ENCODE data around the gene KHNYN. TPM values are rescaled to one million over a fixed set of nuclear protein-coding genes. Genes with fewer than 3 reads are reported as not detected.
"Not testable (repeated sequence)": the region's sequence is repeated elsewhere in the genome, so short reads cannot be mapped to it uniquely, and the experiment has no call there.

KHNYN gene
- total RNA-seq, 2 donors from 2014 or later = 118 to 128 TPM

DNA sequence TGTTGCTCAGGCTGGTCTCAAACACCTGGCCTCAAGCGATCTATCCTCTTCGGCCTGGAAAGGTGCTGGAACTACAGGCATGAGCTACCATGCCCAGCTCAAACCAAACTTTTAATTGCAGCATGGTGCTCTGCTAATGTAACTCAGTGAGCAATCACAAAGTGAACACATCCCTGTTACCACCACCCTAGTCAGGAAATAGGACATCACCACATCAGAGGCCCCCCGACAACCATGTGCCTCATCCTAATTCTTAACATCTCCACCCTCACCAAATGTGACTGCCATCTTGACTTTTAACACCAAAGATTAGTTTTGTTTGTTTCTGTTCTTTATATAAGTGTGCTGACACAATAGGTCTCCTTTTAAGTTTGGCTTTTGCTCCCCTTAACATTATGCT is 35.6 kb downstream of the KHNYN start:
- DNase-seq (no peak), ATAC-seq (no peak)
- Mint-ChIP-seq H3K36me3 (ENCODE audit: low read depth) (peaks cover 2% of the 10 kb centered on the region), H3K27me3 (peaks cover 4% of the 10 kb centered on the region), H3K27ac (no peak overlapping the region), H3K4me1 (peaks cover 5% of the 10 kb centered on the region), H3K4me3 (no peak overlapping the region)
- H3K9me3 ChIP-seq (ENCODE audit: control insufficient read depth, low read length, poor library complexity, severe bottlenecking) = no peaks in the 10 kb centered on the region

DNA sequence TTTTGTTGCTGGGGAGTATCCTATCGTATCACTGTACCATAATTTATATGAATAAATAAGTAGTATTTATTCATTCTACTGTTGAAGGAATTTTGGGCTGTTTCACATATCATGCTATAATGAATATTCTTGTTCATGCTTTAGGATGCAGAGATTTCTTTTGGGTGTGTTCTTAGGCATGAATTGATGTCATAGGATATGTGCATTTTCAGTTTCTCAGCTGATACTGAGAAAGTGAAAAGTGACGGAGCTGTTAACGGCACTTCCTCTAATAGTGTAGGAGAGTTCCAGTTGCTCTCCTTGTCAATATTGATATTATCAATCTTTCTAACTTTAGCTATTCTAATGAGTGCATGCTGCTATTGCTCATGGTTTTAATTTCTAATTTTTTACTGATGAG is 36.1 kb downstream of the KHNYN start:
- Mint-ChIP-seq H3K4me3 (no peak overlapping the region), H3K27me3 (peaks cover 7% of the 10 kb centered on the region), H3K36me3 (ENCODE audit: low read depth) (peaks cover 2% of the 10 kb centered on the region), H3K4me1 (peaks cover 5% of the 10 kb centered on the region), H3K27ac (no peak overlapping the region)
- H3K9me3 ChIP-seq (ENCODE audit: control insufficient read depth, low read length, poor library complexity, severe bottlenecking) = no peaks in the 10 kb centered on the region
- DNase-seq (no peak), ATAC-seq (no peak)

- not testable (repeated sequence) for H3K27ac Mint-ChIP-seq; ATAC-seq; H3K4me3 Mint-ChIP-seq; H3K36me3 Mint-ChIP-seq (ENCODE audit: low read depth); DNase-seq; H3K4me1 Mint-ChIP-seq; H3K9me3 ChIP-seq (ENCODE audit: control insufficient read depth, low read length, poor library complexity, severe bottlenecking)
- H3K27me3 Mint-ChIP-seq = peaks cover 25% of the 10 kb centered on the region
These were observed 40.7 kb downstream of the KHNYN start for GRCh38 chr14:24470450-24470849.

DNA sequence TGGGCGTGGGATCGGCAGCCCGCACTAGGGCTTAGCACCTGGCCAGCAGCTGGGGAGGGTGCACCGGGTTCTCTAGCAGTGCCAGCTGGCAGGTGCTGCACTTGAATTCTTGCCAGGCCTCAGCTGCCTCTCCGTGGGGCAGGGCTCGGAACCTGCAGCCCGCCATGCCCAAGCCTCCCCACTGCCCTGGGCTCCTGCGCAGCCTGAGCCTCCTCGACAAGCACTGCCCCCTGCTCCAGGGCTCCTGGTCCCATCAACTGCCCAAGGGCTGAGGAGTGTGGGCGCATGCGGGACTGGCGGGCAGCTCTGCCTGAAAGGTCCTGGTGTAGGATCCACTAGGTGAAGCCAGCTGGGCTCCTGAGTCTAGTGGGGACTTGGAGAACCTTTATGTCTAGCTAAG is 43.5 kb downstream of the KHNYN start:
- DNase-seq (no peak), ATAC-seq (no peak)
- no peaks in the 10 kb centered on the region for H3K9me3 ChIP-seq (ENCODE audit: control insufficient read depth, low read length, poor library complexity, severe bottlenecking)
- Mint-ChIP-seq H3K4me1 (no peaks in the 10 kb centered on the region), H3K36me3 (ENCODE audit: low read depth) (peaks cover 5% of the 10 kb centered on the region), H3K4me3 (no peak overlapping the region), H3K27me3 (peaks cover 26% of the 10 kb centered on the region), H3K27ac (no peak overlapping the region)

- no peak for ATAC-seq
- Mint-ChIP-seq H3K36me3 (ENCODE audit: low read depth) (peaks cover 5% of the 10 kb centered on the region), H3K27ac (no peak overlapping the region)
These were observed 45.5 kb downstream of the KHNYN start for GRCh38 chr14:24475261-24475660.

DNA sequence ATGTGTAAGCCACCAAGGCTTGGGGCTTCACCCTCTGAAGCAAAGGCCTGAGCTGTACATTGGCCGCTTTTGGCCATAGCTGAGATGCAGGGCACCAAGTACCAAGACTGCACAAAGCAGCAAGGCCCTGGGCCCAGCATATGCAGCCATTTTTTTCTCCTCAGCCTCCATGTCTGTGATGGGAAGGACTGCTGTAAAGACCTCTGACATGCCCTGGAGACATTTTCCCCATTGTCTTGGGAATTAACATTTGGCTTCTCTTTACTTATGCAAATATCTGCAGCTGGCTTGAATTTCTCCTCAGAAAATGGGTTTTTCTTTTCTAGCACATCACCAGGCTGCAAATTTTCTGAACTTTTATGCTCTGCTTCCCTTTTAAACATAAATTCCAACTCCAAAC is 50.2 kb downstream of the KHNYN start:
- not testable (repeated sequence) for ATAC-seq; H3K9me3 ChIP-seq (ENCODE audit: control insufficient read depth, low read length, poor library complexity, severe bottlenecking); H3K27ac Mint-ChIP-seq; H3K36me3 Mint-ChIP-seq (ENCODE audit: low read depth); H3K27me3 Mint-ChIP-seq; DNase-seq; H3K4me3 Mint-ChIP-seq
- H3K4me1 Mint-ChIP-seq = peaks cover 10% of the 10 kb centered on the region

More at GRCh38 chr14:24475261-24475660, 45.5 kb downstream of the KHNYN start:
- H3K9me3 ChIP-seq (ENCODE audit: control insufficient read depth, low read length, poor library complexity, severe bottlenecking) = no peaks in the 10 kb centered on the region
- no peak for DNase-seq
- Mint-ChIP-seq H3K4me1 (no peaks in the 10 kb centered on the region), H3K4me3 (no peak overlapping the region), H3K27me3 (peaks cover 27% of the 10 kb centered on the region)

- H3K36me3 Mint-ChIP-seq (ENCODE audit: low read depth) = peaks cover 3% of the 10 kb centered on the region
- H3K9me3 ChIP-seq (ENCODE audit: control insufficient read depth, low read length, poor library complexity, severe bottlenecking) = no peaks in the 10 kb centered on the region
- no peak overlapping the region for H3K4me3 Mint-ChIP-seq
- peaks cover 6% of the 10 kb centered on the region for H3K27me3 Mint-ChIP-seq
- no peak overlapping the region for H3K27ac Mint-ChIP-seq
- H3K4me1 Mint-ChIP-seq = peaks cover 10% of the 10 kb centered on the region
- DNase-seq (no peak), ATAC-seq (peak; percentile 39)
These were observed 52.0 kb downstream of the KHNYN start for GRCh38 chr14:24481622-24482324.

DNA sequence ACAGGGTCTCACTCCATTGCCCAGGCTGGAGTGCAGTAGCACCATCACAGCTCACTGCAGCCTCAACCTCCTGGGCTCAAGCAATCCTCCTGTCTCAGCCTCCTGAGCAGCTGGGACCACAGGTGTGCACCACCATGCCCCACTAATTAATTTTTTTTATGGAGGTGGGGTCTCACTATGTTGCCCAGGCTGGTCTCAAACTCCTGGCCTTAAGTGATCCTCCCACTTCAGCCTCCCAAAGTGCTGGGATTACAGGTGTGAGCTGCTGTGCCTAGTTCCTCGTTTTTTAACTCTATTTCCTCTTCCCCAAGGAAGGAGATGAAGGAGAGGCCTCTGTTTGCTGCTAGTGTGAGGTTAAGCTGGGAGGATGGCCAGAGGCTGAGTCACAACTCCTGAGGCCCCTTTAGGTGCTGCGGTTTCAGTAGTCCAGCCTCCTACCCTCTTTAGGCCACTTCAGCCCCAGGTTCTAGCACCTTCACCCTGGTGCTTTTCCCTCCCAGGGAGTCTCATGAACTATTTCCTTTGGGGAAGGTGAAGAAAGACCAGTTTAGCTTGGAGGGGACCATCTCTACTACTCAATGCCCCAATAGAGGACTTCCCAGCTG is 53.0 kb downstream of the KHNYN start:
- H3K4me3 Mint-ChIP-seq; DNase-seq; H3K27me3 Mint-ChIP-seq; H3K9me3 ChIP-seq (ENCODE audit: control insufficient read depth, low read length, poor library complexity, severe bottlenecking); H3K27ac Mint-ChIP-seq; ATAC-seq; H3K36me3 Mint-ChIP-seq (ENCODE audit: low read depth): not testable (repeated sequence)
- H3K4me1 Mint-ChIP-seq = peaks cover 10% of the 10 kb centered on the region

- no peaks in the 10 kb centered on the region for H3K9me3 ChIP-seq (ENCODE audit: control insufficient read depth, low read length, poor library complexity, severe bottlenecking)
- H3K27ac Mint-ChIP-seq = peak overlapping the region; percentile 34
- peak; percentile 44 for ATAC-seq
- no peaks in the 10 kb centered on the region for H3K36me3 Mint-ChIP-seq (ENCODE audit: low read depth)
- H3K27me3 Mint-ChIP-seq = no peaks in the 10 kb centered on the region
- DNase-seq = no peak
- no peak overlapping the region for H3K4me3 Mint-ChIP-seq
- H3K4me1 Mint-ChIP-seq = peaks cover 10% of the 10 kb centered on the region
These were observed 54.0 kb downstream of the KHNYN start for GRCh38 chr14:24483604-24484252.

Other genes starting within 250 kb of the KHNYN start
- 10 to 100 TPM; 46.6 to 47.3 TPM for gene IPO4, start 241.1 kb upstream of the KHNYN start, total RNA-seq
- gene TM9SF1, start 234.5 kb upstream of the KHNYN start, total RNA-seq = 10 to 100 TPM; 22.3 to 22.6 TPM
- gene TSSK4, start 224.3 kb upstream of the KHNYN start, total RNA-seq = under 1 TPM; 0.27 to 0.55 TPM
- gene CHMP4A, start 216.5 kb upstream of the KHNYN start, total RNA-seq = 10 to 100 TPM; 69.9 to 77.2 TPM
- 1 to 10 TPM; 4.0 to 5.9 TPM for gene MDP1, start 213.9 kb upstream of the KHNYN start, total RNA-seq
- gene NEDD8, start 197.6 kb upstream of the KHNYN start, total RNA-seq = 10 to 100 TPM; 90.0 to 99.5 TPM
- gene GMPR2, start 197.0 kb upstream of the KHNYN start, total RNA-seq = 10 to 100 TPM; 37.0 to 44.0 TPM
- gene TINF2, start 187.3 kb upstream of the KHNYN start, total RNA-seq = 100 to 1,000 TPM; 106 to 107 TPM
- gene TGM1, start 166.8 kb upstream of the KHNYN start, total RNA-seq = 1 to 10 TPM; 3.4 to 4.3 TPM
- gene RABGGTA, start 158.4 kb upstream of the KHNYN start, total RNA-seq = 10 to 100 TPM; 54.4 to 72.1 TPM
- gene DHRS1, start 130.2 kb upstream of the KHNYN start, total RNA-seq = 10 to 100 TPM; 24.0 to 27.0 TPM
- gene NOP9, start 130.1 kb upstream of the KHNYN start, total RNA-seq = 10 to 100 TPM; 25.7 to 27.7 TPM
- gene CIDEB, start 122.0 kb upstream of the KHNYN start, total RNA-seq = 10 to 100 TPM; 14.5 to 16.8 TPM
- 10 to 100 TPM; 17.3 to 23.3 TPM for gene LTB4R2, start 119.8 kb upstream of the KHNYN start, total RNA-seq
- 10 to 100 TPM; 21.5 to 23.1 TPM for gene LTB4R, start 118.5 kb upstream of the KHNYN start, total RNA-seq
- gene ADCY4, start 94.9 kb upstream of the KHNYN start, total RNA-seq = 1 to 10 TPM; 5.4 to 7.9 TPM
- 10 to 100 TPM; 22.7 to 26.1 TPM for gene RIPK3, start 90.0 kb upstream of the KHNYN start, total RNA-seq
- not detected for gene NFATC4, start 61.8 kb upstream of the KHNYN start, total RNA-seq
- gene NYNRIN, start 31.0 kb upstream of the KHNYN start, total RNA-seq = under 1 TPM in 1 of 2 donors, not detected in 1; 0.22 TPM
- 1 to 10 TPM; 4.2 to 6.0 TPM for gene CBLN3, start 286 bp upstream of the KHNYN start, total RNA-seq
- gene SDR39U1, start 12.8 kb downstream of the KHNYN start, total RNA-seq = 10 to 100 TPM; 64.3 to 82.6 TPM
- gene CMA1, start 78.3 kb downstream of the KHNYN start, total RNA-seq = not detected
- not detected for gene CTSG, start 146.3 kb downstream of the KHNYN start, total RNA-seq
- 1 to 10 TPM in 1 of 2 donors, not detected in 1; 2.0 TPM for gene GZMH, start 179.7 kb downstream of the KHNYN start, total RNA-seq
- under 1 TPM in 1 of 2 donors, not detected in 1; 0.82 TPM for gene GZMB, start 204.2 kb downstream of the KHNYN start, total RNA-seq

Data from T-helper 17 cell (primary cell).